ENCODE data around the gene CFAP47. TPM values are rescaled to one million over a fixed set of nuclear protein-coding genes. Genes with fewer than 3 reads are reported as not detected.
A peak's percentile ranks its signal among the peaks of the same experiment; 100 is the strongest.
"Not testable (repeated sequence)": the region's sequence is repeated elsewhere in the genome, so short reads cannot be mapped to it uniquely, and the experiment has no call there.

CFAP47 gene
- total RNA-seq, 1 experiment from 2014 or later = not detected

- TF ChIP-seq E2F5 (CRISPR knock-in tag; IDR thresholded peaks at IDR 0.05) = no peak
- no peak for TF ChIP-seq SMAD3 (CRISPR knock-in tag; IDR thresholded peaks at IDR 0.05; ENCODE audit: borderline replicate concordance)
These were observed 33.4 kb upstream of the CFAP47 start (continued) for GRCh38 chrX:35886135-35886534.

DNA sequence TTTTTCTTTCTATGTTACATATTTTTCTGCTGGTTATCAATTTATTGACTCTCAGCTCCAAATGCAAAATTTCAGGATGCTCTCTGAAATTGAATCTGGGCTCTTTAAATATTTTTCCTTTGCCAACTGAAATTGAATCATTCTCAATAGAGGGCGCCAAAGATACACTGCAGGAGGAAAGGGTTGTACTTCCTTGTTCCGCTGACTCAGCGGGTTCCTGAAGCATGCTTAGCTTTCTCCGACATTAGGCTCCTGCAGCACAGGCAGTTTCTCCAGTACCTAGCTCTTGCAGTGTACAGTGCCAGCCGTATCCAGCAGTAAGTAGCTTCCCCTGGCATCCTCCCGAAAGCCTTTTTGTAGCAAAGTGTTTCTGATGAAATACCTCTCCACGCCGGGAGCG, 28.8 kb upstream of the CFAP47 start:
- POLR2A ChIA-PET = no interaction called here
- ATAC-seq = peak; percentile 62
- no peaks in the 10 kb centered on the region for H3K4me1 Mint-ChIP-seq
- DNase-seq (ENCODE audit: low spot score) = peak; percentile 29
- H3K4me3 Mint-ChIP-seq = no peak overlapping the region
- H3K36me3 Mint-ChIP-seq = no peaks in the 10 kb centered on the region
- H3K27me3 Mint-ChIP-seq (ENCODE audit: low read depth) = no peaks in the 10 kb centered on the region
- no peaks in the 10 kb centered on the region for H3K9me3 Mint-ChIP-seq
- TF ChIP-seq STAT6 (CRISPR knock-in tag; conservative IDR thresholded peaks at IDR 0.05; ENCODE audit: low read depth) = no peak
- TF ChIP-seq, protein P1, sequence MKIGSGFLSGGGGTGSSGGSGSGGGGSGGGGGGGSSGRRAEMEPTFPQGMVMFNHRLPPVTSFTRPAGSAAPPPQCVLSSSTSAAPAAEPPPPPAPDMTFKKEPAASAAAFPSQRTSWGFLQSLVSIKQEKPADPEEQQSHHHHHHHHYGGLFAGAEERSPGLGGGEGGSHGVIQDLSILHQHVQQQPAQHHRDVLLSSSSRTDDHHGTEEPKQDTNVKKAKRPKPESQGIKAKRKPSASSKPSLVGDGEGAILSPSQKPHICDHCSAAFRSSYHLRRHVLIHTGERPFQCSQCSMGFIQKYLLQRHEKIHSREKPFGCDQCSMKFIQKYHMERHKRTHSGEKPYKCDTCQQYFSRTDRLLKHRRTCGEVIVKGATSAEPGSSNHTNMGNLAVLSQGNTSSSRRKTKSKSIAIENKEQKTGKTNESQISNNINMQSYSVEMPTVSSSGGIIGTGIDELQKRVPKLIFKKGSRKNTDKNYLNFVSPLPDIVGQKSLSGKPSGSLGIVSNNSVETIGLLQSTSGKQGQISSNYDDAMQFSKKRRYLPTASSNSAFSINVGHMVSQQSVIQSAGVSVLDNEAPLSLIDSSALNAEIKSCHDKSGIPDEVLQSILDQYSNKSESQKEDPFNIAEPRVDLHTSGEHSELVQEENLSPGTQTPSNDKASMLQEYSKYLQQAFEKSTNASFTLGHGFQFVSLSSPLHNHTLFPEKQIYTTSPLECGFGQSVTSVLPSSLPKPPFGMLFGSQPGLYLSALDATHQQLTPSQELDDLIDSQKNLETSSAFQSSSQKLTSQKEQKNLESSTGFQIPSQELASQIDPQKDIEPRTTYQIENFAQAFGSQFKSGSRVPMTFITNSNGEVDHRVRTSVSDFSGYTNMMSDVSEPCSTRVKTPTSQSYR (CRISPR knock-in tag; IDR thresholded peaks at IDR 0.05) = no peak
- TF ChIP-seq, protein P2, sequence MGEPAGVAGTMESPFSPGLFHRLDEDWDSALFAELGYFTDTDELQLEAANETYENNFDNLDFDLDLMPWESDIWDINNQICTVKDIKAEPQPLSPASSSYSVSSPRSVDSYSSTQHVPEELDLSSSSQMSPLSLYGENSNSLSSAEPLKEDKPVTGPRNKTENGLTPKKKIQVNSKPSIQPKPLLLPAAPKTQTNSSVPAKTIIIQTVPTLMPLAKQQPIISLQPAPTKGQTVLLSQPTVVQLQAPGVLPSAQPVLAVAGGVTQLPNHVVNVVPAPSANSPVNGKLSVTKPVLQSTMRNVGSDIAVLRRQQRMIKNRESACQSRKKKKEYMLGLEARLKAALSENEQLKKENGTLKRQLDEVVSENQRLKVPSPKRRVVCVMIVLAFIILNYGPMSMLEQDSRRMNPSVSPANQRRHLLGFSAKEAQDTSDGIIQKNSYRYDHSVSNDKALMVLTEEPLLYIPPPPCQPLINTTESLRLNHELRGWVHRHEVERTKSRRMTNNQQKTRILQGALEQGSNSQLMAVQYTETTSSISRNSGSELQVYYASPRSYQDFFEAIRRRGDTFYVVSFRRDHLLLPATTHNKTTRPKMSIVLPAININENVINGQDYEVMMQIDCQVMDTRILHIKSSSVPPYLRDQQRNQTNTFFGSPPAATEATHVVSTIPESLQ (CRISPR knock-in tag; IDR thresholded peaks at IDR 0.05) = no peak
- no peak for TF ChIP-seq E2F4 (CRISPR knock-in tag; IDR thresholded peaks at IDR 0.05; ENCODE audit: borderline replicate concordance, low read depth)
- TF ChIP-seq ZNF425 (CRISPR knock-in tag; conservative IDR thresholded peaks at IDR 0.05) = no peak
- TF ChIP-seq, protein P3, sequence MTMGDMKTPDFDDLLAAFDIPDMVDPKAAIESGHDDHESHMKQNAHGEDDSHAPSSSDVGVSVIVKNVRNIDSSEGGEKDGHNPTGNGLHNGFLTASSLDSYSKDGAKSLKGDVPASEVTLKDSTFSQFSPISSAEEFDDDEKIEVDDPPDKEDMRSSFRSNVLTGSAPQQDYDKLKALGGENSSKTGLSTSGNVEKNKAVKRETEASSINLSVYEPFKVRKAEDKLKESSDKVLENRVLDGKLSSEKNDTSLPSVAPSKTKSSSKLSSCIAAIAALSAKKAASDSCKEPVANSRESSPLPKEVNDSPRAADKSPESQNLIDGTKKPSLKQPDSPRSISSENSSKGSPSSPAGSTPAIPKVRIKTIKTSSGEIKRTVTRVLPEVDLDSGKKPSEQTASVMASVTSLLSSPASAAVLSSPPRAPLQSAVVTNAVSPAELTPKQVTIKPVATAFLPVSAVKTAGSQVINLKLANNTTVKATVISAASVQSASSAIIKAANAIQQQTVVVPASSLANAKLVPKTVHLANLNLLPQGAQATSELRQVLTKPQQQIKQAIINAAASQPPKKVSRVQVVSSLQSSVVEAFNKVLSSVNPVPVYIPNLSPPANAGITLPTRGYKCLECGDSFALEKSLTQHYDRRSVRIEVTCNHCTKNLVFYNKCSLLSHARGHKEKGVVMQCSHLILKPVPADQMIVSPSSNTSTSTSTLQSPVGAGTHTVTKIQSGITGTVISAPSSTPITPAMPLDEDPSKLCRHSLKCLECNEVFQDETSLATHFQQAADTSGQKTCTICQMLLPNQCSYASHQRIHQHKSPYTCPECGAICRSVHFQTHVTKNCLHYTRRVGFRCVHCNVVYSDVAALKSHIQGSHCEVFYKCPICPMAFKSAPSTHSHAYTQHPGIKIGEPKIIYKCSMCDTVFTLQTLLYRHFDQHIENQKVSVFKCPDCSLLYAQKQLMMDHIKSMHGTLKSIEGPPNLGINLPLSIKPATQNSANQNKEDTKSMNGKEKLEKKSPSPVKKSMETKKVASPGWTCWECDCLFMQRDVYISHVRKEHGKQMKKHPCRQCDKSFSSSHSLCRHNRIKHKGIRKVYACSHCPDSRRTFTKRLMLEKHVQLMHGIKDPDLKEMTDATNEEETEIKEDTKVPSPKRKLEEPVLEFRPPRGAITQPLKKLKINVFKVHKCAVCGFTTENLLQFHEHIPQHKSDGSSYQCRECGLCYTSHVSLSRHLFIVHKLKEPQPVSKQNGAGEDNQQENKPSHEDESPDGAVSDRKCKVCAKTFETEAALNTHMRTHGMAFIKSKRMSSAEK (CRISPR knock-in tag; IDR thresholded peaks at IDR 0.05; ENCODE audit: borderline replicate concordance) = no peak
- no peak for TF ChIP-seq SMAD3 (CRISPR knock-in tag; IDR thresholded peaks at IDR 0.05; ENCODE audit: borderline replicate concordance)
- no peak for TF ChIP-seq FOXP4 (CRISPR knock-in tag; IDR thresholded peaks at IDR 0.05)
- CTCF ChIA-PET = interaction anchor here (0.6 to 1.2 kb wide), 3 partner anchors 76 to 1559 kb away, joined by 3 to 5 read pairs (median 3); no protein-coding TSS in a partner anchor
- no peak overlapping the region for H3K27ac Mint-ChIP-seq

DNA sequence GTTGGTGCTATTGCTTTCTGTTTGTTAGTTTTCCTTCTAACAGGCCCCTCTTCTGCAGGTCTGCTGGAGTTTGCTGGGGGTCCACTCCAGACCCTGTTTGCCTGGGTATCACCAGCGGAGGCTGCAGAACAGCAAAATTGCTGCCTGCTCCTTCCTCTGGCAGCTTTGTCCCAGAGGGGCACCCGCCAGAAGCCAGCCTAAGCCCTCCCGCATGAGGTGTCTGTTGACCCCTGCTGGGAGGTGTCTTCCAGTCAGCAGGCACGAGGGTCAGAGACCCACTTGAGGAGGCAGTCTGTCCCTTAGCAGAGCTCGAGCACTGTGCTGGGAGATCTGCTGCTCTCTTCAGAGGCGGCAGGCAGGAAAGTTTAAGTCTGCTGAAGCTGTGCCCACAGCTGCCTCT, 67.3 kb downstream of the CFAP47 start:
- ATAC-seq; H3K9me3 Mint-ChIP-seq; H3K4me3 Mint-ChIP-seq; DNase-seq (ENCODE audit: low spot score); H3K36me3 Mint-ChIP-seq; POLR2A ChIA-PET; H3K27ac Mint-ChIP-seq; H3K4me1 Mint-ChIP-seq; H3K27me3 Mint-ChIP-seq (ENCODE audit: low read depth); CTCF ChIA-PET: not testable (repeated sequence)
